IPS-15b (cell line): ENCODE results near the gene NACA2.

ENCODE experiments used
- H3K27me3 ChIP-seq: one replicate; pipeline ENCODE4 v1.6.1; 2013; ENCODE audit warnings: low read length; ENCODE audit not compliant: control insufficient read depth, insufficient read depth
- H3K36me3 ChIP-seq: one replicate; pipeline ENCODE4 v1.6.1; 2013; ENCODE audit warnings: low read length; ENCODE audit not compliant: control insufficient read depth, insufficient read depth
- H3K4me1 ChIP-seq: one replicate; pipeline ENCODE4 v1.6.1; 2013; ENCODE audit warnings: mild to moderate bottlenecking, low read length; ENCODE audit not compliant: control insufficient read depth, insufficient read depth
- H3K4me3 ChIP-seq: one replicate; pipeline ENCODE4 v1.5.1; 2013; ENCODE audit warnings: low read depth, low read length
- H3K9ac ChIP-seq: one replicate; pipeline ENCODE4 v1.6.1; 2013; ENCODE audit warnings: low read depth, mild to moderate bottlenecking, low read length
- H3K9me3 ChIP-seq: one replicate; pipeline ENCODE4 v1.6.1; 2013; ENCODE audit warnings: mild to moderate bottlenecking, low read length; ENCODE audit not compliant: control insufficient read depth, insufficient read depth

Gene NACA2

GRCh38 chr17:61540874-61541273 lies 50.1 kb downstream of the NACA2 start:
- no peaks in the 10 kb centered on the region for H3K36me3 ChIP-seq
- no peak overlapping the region for H3K4me3 ChIP-seq
- H3K27me3 ChIP-seq: no peaks in the 10 kb centered on the region
- no peak overlapping the region for H3K9ac ChIP-seq
- H3K9me3 ChIP-seq: no peaks in the 10 kb centered on the region
- H3K4me1 ChIP-seq: no peaks in the 10 kb centered on the region
